Adipocyte (in vitro differentiated cells): ENCODE data around the gene RNF10.

Experiments
- DNase-seq: peaks from one replicate; pipeline ENCODE4 v3.0.0-alpha.2; 2015; ENCODE audit warnings: low read depth
- H3K27me3 ChIP-seq: replicated peaks from 2 replicates; pipeline ENCODE4 v1.7.0; 2013; ENCODE audit warnings: mild to moderate bottlenecking, low read length, moderate library complexity; ENCODE audit not compliant: control insufficient read depth, insufficient read depth
- H3K36me3 ChIP-seq: 2 replicates; pipeline ENCODE4 v1.7.0; 2013; ENCODE audit warnings: low read length, mild to moderate bottlenecking, moderate library complexity; ENCODE audit not compliant: control insufficient read depth, insufficient read depth, severe bottlenecking
- H3K4me1 ChIP-seq: 2 replicates; pipeline ENCODE4 v1.7.0; 2013; ENCODE audit warnings: mild to moderate bottlenecking, low read length, moderate library complexity; ENCODE audit not compliant: control insufficient read depth, insufficient read depth
- H3K4me3 ChIP-seq: 2 replicates; pipeline ENCODE4 v1.7.0; 2013; ENCODE audit warnings: mild to moderate bottlenecking, low read length, moderate library complexity
- H3K9ac ChIP-seq: 2 replicates; pipeline ENCODE4 v1.7.0; 2013; ENCODE audit warnings: mild to moderate bottlenecking, low read length, moderate library complexity
- H3K9me3 ChIP-seq: 2 replicates; pipeline ENCODE4 v1.7.0; 2013; ENCODE audit warnings: mild to moderate bottlenecking, low read length, moderate library complexity; ENCODE audit not compliant: control insufficient read depth

Gene RNF10

DNA sequence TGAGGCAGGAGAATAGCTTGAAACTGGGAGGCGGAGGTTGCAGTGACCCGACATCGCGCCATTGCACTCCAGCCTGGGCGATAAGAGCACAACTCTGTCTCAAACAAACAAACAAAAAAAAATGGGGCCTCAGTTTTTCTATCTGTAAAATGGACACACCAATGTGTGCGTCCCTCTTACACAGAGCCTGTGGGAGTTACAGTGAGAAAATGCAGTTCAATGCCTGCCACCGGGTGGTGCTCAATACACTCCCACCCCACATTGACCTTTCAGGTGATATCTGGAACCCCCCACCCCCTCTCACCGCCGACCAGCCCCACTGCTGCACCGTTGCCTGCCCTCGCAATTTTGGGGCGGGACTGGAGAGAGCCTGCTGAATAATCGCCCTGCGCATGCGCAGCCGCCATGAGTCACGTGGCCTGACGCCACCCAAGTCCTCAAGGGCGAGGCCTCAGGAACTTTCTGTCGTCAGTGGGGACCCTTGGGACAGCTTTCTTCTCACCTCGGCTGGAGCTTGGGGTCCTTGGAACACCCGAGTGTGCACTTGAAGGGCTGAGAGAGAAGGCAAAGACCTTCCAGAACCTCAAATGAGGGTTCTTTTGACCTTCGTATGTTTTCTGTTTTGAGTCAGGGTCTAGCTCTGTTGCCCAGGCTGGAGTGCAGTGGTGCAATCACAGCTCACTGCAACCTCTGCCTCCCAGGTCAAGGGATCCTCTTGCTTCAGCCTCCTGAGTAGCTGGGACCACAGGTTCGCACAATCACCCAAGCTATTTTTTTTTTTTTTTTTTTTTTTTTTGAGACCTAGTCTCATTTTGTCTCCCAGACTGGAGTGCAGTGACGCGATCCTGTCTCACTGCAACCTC, 91.6 kb downstream of the RNF10 start:
- Histone ChIP-seq H3K4me3 (no peak overlapping the region), H3K4me1 (no peaks in the 10 kb centered on the region), H3K27me3 (peaks cover 23% of the 10 kb centered on the region), H3K9ac (no peak overlapping the region), H3K36me3 (no peaks in the 10 kb centered on the region), H3K9me3 (no peaks in the 10 kb centered on the region)
- no peak for DNase-seq
